ENCODE results near the gene SGIP1.

The SGIP1 gene

DNA sequence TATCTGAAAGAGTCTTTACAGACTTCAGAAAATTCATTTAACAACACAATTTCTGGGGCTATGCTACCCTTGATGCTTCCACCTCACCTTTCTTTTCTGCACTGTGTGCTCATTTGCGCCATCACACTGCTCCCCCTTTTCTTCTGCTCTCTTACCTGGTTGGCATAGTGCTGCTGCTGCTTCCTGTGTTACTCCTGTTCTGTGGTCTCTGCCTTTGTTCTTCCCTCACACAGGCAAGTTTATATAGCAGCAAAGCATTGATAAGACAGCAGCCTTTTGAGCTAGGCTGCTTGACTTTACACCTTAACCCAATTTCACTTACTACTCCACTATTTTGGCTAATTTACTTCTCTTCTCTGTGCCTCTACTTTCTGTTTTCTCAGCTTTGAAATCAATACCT, 18.3 kb downstream of the SGIP1 start:
- no peaks in the 10 kb centered on the region for H3K27me3 ChIP-seq (ENCODE audit: insufficient read depth, poor library complexity, severe bottlenecking)
- H3K4me1 ChIP-seq (ENCODE audit: insufficient read depth, poor library complexity, severe bottlenecking): peaks cover 6% of the 10 kb centered on the region
- no peaks in the 10 kb centered on the region for H3K9me3 ChIP-seq (ENCODE audit: severe bottlenecking)
- DNase-seq (ENCODE audit: low spot score) (no peak), ATAC-seq (ENCODE audit: low read depth) (no peak)
- no peak overlapping the region for H3K4me3 ChIP-seq (ENCODE audit: severe bottlenecking)
- H3K27ac ChIP-seq (ENCODE audit: poor library complexity, severe bottlenecking): no peak overlapping the region
- TF ChIP-seq, protein P1, sequence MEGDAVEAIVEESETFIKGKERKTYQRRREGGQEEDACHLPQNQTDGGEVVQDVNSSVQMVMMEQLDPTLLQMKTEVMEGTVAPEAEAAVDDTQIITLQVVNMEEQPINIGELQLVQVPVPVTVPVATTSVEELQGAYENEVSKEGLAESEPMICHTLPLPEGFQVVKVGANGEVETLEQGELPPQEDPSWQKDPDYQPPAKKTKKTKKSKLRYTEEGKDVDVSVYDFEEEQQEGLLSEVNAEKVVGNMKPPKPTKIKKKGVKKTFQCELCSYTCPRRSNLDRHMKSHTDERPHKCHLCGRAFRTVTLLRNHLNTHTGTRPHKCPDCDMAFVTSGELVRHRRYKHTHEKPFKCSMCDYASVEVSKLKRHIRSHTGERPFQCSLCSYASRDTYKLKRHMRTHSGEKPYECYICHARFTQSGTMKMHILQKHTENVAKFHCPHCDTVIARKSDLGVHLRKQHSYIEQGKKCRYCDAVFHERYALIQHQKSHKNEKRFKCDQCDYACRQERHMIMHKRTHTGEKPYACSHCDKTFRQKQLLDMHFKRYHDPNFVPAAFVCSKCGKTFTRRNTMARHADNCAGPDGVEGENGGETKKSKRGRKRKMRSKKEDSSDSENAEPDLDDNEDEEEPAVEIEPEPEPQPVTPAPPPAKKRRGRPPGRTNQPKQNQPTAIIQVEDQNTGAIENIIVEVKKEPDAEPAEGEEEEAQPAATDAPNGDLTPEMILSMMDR (IDR thresholded peaks at IDR 0.05; ENCODE audit: poor library complexity, severe bottlenecking): no peak
- no peaks in the 10 kb centered on the region for H3K36me3 ChIP-seq (ENCODE audit: low read depth)

DNA sequence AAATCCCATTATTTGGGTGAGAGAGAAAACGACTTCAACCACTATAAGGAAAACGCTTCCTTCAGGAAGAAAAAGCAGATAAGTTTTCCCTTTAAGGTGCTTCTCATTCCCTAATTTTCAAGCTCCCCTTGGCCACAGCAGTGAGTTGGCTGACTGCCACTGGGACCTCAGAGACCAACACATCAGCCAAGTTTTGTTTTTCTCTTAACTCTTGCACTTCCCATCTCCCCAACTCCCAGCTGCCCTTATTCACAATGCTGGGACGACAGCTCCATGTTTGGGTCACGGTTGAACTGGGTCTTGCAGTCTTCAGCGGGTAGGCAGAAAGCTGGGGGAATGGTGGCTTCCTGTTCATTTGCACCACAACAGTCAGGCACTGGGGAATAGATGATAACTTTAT, 18.9 kb downstream of the SGIP1 start:
- Histone ChIP-seq H3K4me1 (ENCODE audit: insufficient read depth, poor library complexity, severe bottlenecking) (peaks cover 6% of the 10 kb centered on the region), H3K27me3 (ENCODE audit: insufficient read depth, poor library complexity, severe bottlenecking) (no peaks in the 10 kb centered on the region), H3K4me3 (ENCODE audit: severe bottlenecking) (no peak overlapping the region), H3K27ac (ENCODE audit: poor library complexity, severe bottlenecking) (no peak overlapping the region), H3K9me3 (ENCODE audit: severe bottlenecking) (no peaks in the 10 kb centered on the region), H3K36me3 (ENCODE audit: low read depth) (no peaks in the 10 kb centered on the region)
- ATAC-seq (ENCODE audit: low read depth) (no peak), DNase-seq (ENCODE audit: low spot score) (no peak)
- TF ChIP-seq, protein P1 (IDR thresholded peaks at IDR 0.05; ENCODE audit: poor library complexity, severe bottlenecking): no peak

DNA sequence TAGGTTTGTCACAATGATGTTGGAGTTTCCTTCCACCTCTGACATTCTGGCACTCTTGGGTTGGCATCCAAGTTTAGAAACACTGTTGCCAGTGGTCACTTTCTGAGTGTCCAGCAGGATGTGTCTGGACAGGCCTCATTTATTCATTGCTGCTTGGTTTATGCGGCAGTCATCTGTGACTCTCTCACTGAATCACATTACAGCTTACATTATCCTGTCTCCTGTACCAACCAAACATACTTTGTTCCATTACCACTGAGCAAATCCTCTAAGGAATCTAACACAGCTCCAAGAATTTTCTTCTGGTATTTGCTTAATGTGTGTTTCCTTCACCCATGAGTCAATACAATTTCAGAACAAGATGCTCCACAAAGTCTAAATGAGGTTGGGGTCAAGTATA, 19.9 kb downstream of the SGIP1 start:
- H3K36me3 ChIP-seq (ENCODE audit: low read depth): no peaks in the 10 kb centered on the region
- H3K9me3 ChIP-seq (ENCODE audit: severe bottlenecking): no peaks in the 10 kb centered on the region
- H3K27ac ChIP-seq (ENCODE audit: poor library complexity, severe bottlenecking): peak overlapping the region; percentile 48
- TF ChIP-seq, protein P1 (IDR thresholded peaks at IDR 0.05; ENCODE audit: poor library complexity, severe bottlenecking): no peak
- H3K27me3 ChIP-seq (ENCODE audit: insufficient read depth, poor library complexity, severe bottlenecking): no peaks in the 10 kb centered on the region
- no peak overlapping the region for H3K4me3 ChIP-seq (ENCODE audit: severe bottlenecking)
- ATAC-seq (ENCODE audit: low read depth) (peak; percentile 66; the same call in 2 of the 3 replicates), DNase-seq (ENCODE audit: low spot score) (no peak)
- peaks cover 6% of the 10 kb centered on the region for H3K4me1 ChIP-seq (ENCODE audit: insufficient read depth, poor library complexity, severe bottlenecking)

DNA sequence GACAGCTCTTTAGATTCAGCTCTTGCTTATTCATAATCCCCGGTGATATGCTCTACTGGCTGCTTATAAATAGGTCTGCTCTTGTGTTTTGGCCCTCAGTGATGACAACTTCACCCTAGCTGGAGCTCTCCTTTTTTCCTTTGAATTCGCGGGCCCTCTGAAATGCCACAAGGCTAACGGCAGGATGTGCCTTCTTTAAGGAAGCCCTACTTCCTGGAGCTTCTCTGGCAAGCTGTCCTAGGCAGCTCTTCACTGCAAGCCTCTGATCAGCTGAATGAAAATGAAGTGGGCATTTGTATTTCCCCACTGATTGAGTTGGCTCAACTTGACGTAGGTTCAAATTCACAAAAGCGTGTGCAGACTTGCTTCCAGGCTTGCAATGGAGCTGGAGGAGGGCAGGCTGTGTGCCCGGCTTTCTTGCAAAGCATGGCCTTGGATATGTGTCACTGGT, 22.2 kb downstream of the SGIP1 start:
- TF ChIP-seq, protein P1 (IDR thresholded peaks at IDR 0.05; ENCODE audit: poor library complexity, severe bottlenecking): no peak
- no peaks in the 10 kb centered on the region for H3K27me3 ChIP-seq (ENCODE audit: insufficient read depth, poor library complexity, severe bottlenecking)
- no peak for DNase-seq (ENCODE audit: low spot score)
- H3K4me1 ChIP-seq (ENCODE audit: insufficient read depth, poor library complexity, severe bottlenecking): peaks cover 6% of the 10 kb centered on the region
- no peaks in the 10 kb centered on the region for H3K36me3 ChIP-seq (ENCODE audit: low read depth)
- no peak overlapping the region for H3K27ac ChIP-seq (ENCODE audit: poor library complexity, severe bottlenecking)
- no peaks in the 10 kb centered on the region for H3K9me3 ChIP-seq (ENCODE audit: severe bottlenecking)
- no peak overlapping the region for H3K4me3 ChIP-seq (ENCODE audit: severe bottlenecking)
- no peak for ATAC-seq (ENCODE audit: low read depth)

DNA sequence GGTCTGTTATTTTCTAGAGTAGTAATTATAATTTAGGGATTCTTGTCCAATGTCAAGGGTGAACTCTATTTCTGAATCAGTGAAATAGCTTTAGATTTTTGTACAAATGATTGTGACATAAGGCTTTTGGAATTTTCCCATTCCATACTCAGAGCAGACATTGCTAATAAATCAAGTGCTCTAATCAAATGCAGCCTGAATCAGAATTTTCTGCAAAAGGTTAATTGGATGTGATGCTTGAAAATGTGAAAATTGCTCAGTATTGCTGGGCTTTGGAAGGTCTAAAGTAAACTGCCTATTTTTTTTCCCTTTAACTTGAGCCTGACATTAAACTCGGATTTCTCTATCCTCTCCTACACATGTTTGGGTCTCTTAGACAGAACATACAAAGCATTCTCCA, 23.2 kb downstream of the SGIP1 start:
- ATAC-seq (ENCODE audit: low read depth): no peak
- Histone ChIP-seq H3K4me3 (ENCODE audit: severe bottlenecking) (no peak overlapping the region), H3K27me3 (ENCODE audit: insufficient read depth, poor library complexity, severe bottlenecking) (no peaks in the 10 kb centered on the region), H3K36me3 (ENCODE audit: low read depth) (no peaks in the 10 kb centered on the region), H3K4me1 (ENCODE audit: insufficient read depth, poor library complexity, severe bottlenecking) (peaks cover 6% of the 10 kb centered on the region), H3K27ac (ENCODE audit: poor library complexity, severe bottlenecking) (no peak overlapping the region), H3K9me3 (ENCODE audit: severe bottlenecking) (no peaks in the 10 kb centered on the region)
- DNase-seq (ENCODE audit: low spot score): no peak
- TF ChIP-seq, protein P1 (IDR thresholded peaks at IDR 0.05; ENCODE audit: poor library complexity, severe bottlenecking): no peak
